Uterus (tissue), 2 donors: ENCODE measurements around the gene P2RY12.

Experiments
- POLR2A ChIP-seq, 2 donors: fragments of 450-650 bp; IDR thresholded peaks; one replicate each; pipeline ENCODE4 v1.6.1; 2016; ENCODE audit warnings: antibody characterized with exemption in 2 of 2, mild to moderate bottlenecking in 1 of 2, moderate library complexity in 1 of 2
- TF ChIP-seq, protein P1 (sequence below), 4 experiments: fragments of 200-600 bp in 2 of 4; fragments of 450-650 bp in 2 of 4; sonication (generic) in 2 of 4; IDR thresholded peaks; one replicate each; pipeline ENCODE4 v1.5.1; 2016 to 2019; ENCODE audit warnings: antibody characterized with exemption in 4 of 4, mild to moderate bottlenecking in 2 of 4, moderate library complexity in 1 of 4

DNA sequence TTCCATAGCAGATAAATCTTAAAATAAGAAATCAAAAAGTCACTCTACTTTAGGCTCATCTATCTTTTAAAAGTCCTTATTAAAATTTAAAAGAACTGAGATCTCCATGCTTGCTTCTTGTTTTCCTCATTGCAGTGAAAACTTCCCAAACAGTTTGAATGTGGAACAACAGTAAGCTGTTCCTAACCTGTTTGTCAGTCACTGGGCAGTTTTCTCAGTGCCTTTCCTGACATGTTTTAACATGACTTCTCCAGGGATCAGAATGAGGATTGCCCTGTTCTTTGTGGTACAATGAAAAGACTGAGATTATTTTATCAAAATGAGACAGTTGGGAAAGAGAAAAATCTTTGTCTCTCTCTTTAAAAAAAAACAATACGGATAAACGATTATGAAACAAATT lies 68.7 kb downstream of the P2RY12 start:
- TF ChIP-seq, protein P1, sequence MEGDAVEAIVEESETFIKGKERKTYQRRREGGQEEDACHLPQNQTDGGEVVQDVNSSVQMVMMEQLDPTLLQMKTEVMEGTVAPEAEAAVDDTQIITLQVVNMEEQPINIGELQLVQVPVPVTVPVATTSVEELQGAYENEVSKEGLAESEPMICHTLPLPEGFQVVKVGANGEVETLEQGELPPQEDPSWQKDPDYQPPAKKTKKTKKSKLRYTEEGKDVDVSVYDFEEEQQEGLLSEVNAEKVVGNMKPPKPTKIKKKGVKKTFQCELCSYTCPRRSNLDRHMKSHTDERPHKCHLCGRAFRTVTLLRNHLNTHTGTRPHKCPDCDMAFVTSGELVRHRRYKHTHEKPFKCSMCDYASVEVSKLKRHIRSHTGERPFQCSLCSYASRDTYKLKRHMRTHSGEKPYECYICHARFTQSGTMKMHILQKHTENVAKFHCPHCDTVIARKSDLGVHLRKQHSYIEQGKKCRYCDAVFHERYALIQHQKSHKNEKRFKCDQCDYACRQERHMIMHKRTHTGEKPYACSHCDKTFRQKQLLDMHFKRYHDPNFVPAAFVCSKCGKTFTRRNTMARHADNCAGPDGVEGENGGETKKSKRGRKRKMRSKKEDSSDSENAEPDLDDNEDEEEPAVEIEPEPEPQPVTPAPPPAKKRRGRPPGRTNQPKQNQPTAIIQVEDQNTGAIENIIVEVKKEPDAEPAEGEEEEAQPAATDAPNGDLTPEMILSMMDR (IDR thresholded peaks at IDR 0.05): no peak
- no peak for TF ChIP-seq POLR2A (IDR thresholded peaks at IDR 0.05)
